Stimulated activated CD4-positive, alpha-beta T cell treated with anti-CD3 and anti-CD28 coated beads, Interleukin-15, amount 100 ng/mL, for 24 hours (primary cell): Measurements from ENCODE around the gene SH3PXD2A.
"Not testable (repeated sequence)": the region's sequence is repeated elsewhere in the genome, so short reads cannot be mapped to it uniquely, and the experiment has no call there.

Source experiments
- DNase-seq: peaks from one replicate; pipeline ENCODE4 v3.0.0-alpha.2; 2020

SH3PXD2A gene

GRCh38 chr10:103784723-103785418 is 70.5 kb downstream of the SH3PXD2A start:
- DNase-seq = no peak

DNA sequence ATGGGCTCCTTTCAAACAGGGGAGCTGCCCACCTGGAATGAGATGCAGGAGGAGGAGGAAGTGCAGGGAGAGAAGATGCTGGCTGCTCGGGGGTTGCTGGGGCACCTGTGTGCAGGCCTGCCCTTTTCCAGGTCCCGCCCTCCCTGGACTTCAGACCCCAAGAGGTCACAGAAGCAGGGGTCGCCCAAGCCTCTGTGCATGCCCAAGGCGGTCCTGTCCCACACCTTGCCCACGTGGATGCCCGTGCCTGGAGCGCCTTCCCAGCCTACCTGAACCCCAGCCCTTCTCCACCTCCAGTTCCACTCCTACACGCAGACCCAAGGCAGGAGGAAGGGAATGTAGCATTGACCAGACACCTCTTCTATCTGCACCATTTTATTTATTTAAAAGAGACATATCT is 71.3 kb downstream of the SH3PXD2A start:
- no peak for DNase-seq

GRCh38 chr10:103783681-103784080 is 71.7 kb downstream of the SH3PXD2A start:
- DNase-seq = no peak

- DNase-seq = no peak
Measured at GRCh38 chr10:103781329-103782061, 73.9 kb downstream of the SH3PXD2A start.

DNA sequence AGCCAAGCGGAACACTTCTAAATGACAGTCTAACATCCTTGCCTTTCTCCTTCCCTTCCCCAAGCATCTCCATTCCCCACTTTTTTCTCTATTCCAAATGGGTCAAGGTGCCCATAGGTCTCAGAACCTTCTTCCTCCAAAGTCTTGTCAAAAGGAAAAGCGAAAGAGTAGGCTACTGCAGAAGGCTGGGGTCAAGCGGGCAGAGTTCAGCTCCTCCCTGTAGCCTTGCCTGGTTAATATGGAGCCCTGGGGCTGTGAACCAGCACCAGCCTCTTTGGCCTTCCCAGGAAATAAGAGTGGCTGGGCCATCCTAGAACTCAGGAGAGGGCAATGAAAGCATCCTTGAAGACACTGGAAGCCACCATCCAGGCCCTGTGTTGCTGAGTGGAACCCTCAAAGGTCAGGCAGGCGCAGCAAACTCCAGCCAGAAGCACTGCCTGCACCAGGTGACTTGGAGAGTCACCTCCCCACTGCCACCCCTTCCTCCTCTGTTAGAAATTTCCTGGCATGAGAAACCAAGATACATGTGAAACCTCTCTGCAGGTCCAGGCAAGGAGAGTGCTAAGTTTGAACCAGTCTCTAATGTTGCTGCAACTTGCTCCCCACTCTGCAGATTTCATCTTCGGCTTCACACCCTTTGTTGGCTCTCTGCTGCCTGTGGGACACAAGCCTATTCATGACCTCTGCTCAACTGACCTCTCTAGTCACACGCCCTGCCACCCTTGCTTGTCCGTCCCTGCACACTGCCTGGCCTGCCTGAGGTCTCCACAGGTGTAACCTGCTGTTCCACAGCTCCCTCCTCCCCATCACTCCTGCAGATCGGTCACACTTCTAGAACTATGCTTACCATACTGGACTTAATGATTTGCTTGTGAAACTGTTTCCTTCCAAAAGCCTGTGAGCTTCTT is 74.9 kb downstream of the SH3PXD2A start:
- no peak for DNase-seq

- DNase-seq = no peak
Measured at GRCh38 chr10:103778358-103779139, 76.8 kb downstream of the SH3PXD2A start.

- DNase-seq = no peak
Measured at GRCh38 chr10:103776878-103777591, 78.3 kb downstream of the SH3PXD2A start.

DNA sequence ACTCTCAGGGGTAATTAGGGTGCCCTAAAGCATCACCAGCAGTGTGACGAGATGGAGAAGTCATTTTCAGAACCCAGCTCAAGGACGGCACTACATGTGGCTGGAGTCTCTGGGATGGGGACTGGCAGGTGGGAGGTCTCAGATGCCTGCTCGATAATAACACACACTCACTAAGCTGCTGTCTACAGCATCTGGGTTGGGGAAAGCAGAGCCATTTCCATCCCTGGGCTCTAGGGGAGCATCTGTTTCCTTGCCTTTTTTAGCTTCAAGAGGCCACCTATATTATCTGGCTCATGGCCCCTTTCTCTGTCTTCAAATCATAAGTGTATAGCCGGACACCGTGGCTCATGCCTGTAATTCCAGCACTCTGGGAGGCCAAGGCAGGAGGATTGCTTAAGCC is 79.6 kb downstream of the SH3PXD2A start:
- DNase-seq = no peak

GRCh38 chr10:103772846-103773245 is 82.5 kb downstream of the SH3PXD2A start:
- DNase-seq = not testable (repeated sequence)

DNA sequence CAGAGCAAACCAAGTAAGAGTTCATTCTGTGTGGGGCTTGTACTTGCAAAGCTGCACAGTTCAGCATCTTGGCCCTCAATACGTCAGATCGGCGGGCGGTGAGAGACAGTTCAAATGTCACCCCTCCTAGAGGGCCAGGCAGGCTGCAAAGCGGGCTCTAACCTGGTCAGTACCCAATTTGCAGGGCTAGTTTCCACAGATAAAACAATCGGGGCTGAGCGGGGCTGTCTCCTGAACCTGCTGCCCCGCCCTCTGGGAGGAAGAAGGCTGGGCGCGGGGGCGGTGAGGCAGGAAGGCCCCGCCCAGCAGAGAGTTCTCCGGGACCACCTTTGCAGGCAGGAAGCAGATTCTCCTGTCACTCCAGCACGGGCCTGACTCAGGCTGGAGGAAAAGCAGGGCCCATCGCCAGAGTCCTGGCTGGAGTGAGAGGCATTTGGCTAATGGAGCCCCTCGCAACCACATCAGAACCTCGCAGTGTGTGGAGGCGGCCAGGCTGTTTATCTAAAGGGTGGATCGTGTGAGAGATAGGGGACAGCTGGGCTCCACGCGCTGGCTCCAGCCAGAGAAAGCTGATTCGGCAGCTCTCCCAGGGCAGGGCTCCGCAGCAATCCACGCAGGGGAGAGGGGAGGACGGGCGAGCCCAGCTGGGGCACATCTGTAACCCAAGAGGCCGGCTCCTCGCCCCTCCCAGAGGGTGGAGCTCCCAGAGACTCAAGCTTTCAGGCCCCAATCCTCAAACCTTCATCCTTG is 83.1 kb downstream of the SH3PXD2A start:
- DNase-seq = peak; percentile 78

GRCh38 chr10:103770139-103770538 is 85.2 kb downstream of the SH3PXD2A start:
- no peak for DNase-seq

DNA sequence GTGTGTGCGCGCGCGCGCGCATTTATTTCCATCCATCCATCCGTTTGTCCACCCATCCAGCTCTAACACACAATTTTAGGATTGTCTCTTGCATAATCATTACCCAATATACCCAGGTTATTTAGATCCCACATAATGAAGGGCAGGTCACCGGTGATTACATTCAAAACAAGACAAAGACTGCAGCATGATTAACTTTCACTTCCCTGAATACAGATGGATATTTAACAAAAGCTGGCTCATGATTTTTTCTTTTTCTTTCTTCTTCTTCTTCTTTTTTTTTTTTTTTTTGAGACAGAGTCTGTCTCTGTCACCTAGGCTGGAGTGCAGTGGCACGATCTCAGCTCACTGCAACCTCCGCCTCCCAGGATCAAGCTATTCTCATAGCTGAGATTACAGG is 86.2 kb downstream of the SH3PXD2A start:
- DNase-seq = no peak

DNA sequence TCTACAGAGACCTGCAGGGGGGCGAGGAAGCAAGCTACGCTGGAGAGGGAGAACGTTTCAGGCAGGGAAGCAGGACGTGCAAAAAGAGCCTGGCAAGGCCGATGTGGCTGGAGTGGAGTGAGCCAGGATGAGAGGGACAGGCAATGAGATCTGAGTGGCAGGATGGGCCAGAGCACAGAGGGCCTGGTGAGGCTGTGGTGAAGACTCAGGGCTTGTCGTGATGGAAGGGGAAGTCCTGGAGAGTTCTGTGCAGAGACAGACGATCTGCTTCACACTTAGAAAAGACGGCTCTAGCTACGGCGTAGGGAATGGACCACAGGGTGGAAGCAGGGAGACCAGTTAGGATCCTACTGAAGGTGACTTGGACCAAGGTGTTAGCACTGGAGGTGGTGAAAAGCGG is 87.0 kb downstream of the SH3PXD2A start:
- no peak for DNase-seq

DNA sequence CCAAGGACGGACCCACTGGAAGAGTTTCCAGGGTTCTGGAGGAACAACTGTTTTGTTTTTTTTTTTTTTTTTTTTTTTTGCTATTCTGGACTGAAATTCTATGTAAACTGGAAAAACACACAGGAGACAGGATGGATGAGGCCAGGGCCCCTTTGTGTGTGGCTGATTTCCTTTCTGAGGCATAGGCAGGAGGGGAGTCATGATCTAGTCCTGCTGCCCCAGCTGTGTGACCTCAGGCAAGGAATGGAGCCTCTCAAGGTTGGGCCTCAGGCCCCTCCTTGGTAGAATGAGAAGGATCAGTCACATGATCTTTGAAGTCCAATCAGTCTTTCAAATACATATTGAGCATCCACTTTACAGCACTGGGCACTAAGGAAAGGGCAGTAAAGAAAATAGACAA is 87.6 kb downstream of the SH3PXD2A start:
- DNase-seq = no peak

- no peak for DNase-seq
Measured at GRCh38 chr10:103766751-103767505, 88.4 kb downstream of the SH3PXD2A start.

- DNase-seq = peak; percentile 79
Measured at GRCh38 chr10:103765981-103766380, 89.4 kb downstream of the SH3PXD2A start.

DNA sequence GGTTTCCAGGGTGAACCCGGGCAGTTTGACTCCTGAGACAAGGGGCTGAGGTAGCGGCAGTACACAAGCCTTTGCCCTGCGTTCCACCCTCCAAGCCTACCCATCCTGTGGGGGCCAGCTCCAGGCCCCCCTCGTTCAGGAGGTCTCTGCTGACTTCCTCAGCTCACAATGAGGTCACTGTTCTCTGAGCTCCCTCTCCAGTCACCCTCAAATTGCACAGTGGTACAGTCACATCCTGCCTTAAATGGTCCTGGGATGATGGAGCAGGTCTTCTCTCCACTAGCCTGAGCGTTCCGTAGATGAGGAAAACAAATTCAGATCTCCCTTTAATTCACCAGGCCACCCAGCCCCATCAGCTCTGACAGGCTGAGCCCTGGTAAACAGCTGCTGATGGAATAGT is 90.2 kb downstream of the SH3PXD2A start:
- no peak for DNase-seq

DNA sequence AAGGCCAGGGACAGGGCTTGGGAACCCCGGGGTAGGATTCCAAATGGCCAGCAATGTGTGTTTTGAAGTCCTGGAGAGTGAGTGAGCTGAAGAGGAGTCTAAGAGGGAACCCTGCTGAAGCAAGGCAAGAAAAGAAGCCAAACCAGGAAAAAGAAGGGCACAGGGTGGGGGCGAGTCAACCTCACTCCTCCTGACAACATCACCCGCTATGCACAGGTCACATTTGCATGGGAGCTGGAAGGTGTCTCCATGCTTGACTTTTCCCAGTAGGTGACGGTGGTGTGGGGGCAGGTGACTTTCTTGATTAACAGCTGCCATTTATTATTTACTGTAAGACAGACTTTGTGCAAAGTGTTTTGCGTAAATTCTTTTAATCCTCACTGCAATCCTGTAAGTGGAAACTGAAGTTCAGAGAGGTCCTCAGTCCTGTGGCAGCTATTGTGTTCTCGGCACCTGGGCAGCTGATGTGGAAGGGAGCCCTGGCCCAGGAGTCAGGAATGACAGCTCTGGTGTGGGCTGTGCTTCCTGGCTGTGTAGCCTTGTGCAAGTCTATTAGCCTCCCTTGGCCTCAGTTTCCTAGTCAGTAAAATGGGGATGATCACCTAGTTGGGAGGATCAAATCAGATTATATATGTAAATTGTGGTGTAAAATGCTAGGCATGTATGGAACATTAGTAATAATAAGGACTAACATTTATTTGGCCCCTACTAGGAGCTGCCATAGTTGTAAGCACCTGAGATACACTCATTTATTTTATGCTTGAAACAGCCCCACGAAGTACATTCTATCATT is 90.9 kb downstream of the SH3PXD2A start:
- DNase-seq = no peak

DNA sequence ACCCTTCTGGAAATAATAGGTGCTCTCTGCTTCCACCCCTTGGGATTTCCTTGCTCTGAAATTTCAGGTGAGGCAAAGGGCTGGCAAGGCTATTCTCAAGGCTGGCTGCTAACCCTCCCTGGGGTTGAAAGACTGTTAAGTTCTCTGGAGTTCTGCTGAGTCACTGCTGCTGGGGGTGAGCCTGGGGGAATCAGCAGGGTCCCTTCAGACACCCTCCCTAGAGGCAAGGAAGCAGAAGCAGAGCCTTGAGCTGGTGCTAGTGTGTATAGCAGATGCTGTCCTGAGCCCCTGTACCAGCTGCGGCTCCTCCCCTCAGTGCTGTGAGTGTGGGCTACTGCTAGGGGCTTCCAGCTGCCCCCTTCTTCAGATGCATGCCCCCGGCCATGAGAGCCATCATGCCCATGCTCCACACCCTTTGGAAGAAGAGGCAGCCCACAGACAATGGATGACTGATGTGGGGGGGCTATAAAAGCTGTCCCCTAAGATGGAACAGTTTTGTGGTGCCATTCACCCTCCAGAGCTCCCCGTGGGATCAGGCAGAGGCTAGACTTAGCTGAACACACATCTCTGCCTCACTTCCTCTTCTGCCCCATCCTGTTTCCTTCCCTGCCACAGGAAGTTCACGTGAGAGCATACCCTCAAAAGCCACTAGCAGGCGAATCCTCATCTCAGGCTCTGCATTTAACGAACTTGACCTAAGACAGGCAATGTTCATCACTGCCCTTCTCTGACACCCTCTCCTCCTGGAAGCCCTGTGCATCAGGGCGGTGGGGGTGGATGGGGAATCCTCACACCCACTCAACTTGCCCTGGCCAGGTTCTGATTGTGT is 91.8 kb downstream of the SH3PXD2A start:
- peak; percentile 42 for DNase-seq
